SK-N-SH (cell line): ENCODE measurements around the gene ADRA2A.

ENCODE experiments used
- CHD2 ChIP-seq: fragments of 150-350 bp; IDR thresholded peaks from 2 replicates; pipeline ENCODE4 v1.6.1; 2018; ENCODE audit warnings: low read length; ENCODE audit not compliant: partially characterized antibody
- EP300 ChIP-seq, 2 experiments: IDR thresholded peaks; 2 replicates each; pipeline versions ENCODE4 v1.4.0 to v1.6.1; 2012; ENCODE audit warnings: borderline replicate concordance in 1 of 2, low read depth in 1 of 2, low read length in 1 of 2
- FOSL2 ChIP-seq: IDR thresholded peaks from 2 replicates; pipeline ENCODE4 v1.4.0; 2012; ENCODE audit warnings: low read depth, mild to moderate bottlenecking, moderate library complexity, borderline replicate concordance
- FOXM1 ChIP-seq: IDR thresholded peaks from 2 replicates; pipeline ENCODE4 v1.4.0; 2012; ENCODE audit warnings: low read depth, mild to moderate bottlenecking
- GABPA ChIP-seq: IDR thresholded peaks from 2 replicates; pipeline ENCODE4 v1.4.0; 2012; ENCODE audit warnings: low read depth, mild to moderate bottlenecking
- POLR2AphosphoS5 ChIP-seq: IDR thresholded peaks from 2 replicates; pipeline ENCODE4 v1.6.1; 2012; ENCODE audit warnings: low read depth, low read length
- RCOR1 ChIP-seq: fragments of 150-350 bp; IDR thresholded peaks from 2 replicates; pipeline ENCODE4 v1.6.1; 2017; ENCODE audit warnings: antibody characterized with exemption, low read length
- SIN3A ChIP-seq: IDR thresholded peaks from 2 replicates; pipeline ENCODE4 v1.6.1; 2012; ENCODE audit warnings: low read depth, mild to moderate bottlenecking, low read length, moderate library complexity, borderline replicate concordance
- TAF1 ChIP-seq: IDR thresholded peaks from 2 replicates; pipeline ENCODE4 v1.6.1; 2012; ENCODE audit warnings: low read depth, mild to moderate bottlenecking, low read length, moderate library complexity, borderline replicate concordance
- TCF12 ChIP-seq: IDR thresholded peaks from 2 replicates; pipeline ENCODE4 v1.4.0; 2012
- TEAD4 ChIP-seq: IDR thresholded peaks from 2 replicates; pipeline ENCODE4 v1.4.0; 2012; ENCODE audit warnings: mild to moderate bottlenecking, borderline replicate concordance; ENCODE audit not compliant: insufficient read depth
- TF ChIP-seq, protein P1 (sequence below): fragments of 200-600 bp; sonication (generic); IDR thresholded peaks from 2 replicates; pipeline ENCODE4 v1.6.1; 2017; ENCODE audit warnings: antibody characterized with exemption, mild to moderate bottlenecking, moderate library complexity
- TF ChIP-seq, protein P2 (sequence below): IDR thresholded peaks from 2 replicates; pipeline ENCODE4 v1.6.1; 2012; ENCODE audit warnings: mild to moderate bottlenecking, low read depth, low read length, moderate library complexity
- TF ChIP-seq, protein P3 (sequence below): IDR thresholded peaks from 2 replicates; pipeline ENCODE4 v1.4.0; 2012; ENCODE audit warnings: low read depth, borderline replicate concordance

DNA sequence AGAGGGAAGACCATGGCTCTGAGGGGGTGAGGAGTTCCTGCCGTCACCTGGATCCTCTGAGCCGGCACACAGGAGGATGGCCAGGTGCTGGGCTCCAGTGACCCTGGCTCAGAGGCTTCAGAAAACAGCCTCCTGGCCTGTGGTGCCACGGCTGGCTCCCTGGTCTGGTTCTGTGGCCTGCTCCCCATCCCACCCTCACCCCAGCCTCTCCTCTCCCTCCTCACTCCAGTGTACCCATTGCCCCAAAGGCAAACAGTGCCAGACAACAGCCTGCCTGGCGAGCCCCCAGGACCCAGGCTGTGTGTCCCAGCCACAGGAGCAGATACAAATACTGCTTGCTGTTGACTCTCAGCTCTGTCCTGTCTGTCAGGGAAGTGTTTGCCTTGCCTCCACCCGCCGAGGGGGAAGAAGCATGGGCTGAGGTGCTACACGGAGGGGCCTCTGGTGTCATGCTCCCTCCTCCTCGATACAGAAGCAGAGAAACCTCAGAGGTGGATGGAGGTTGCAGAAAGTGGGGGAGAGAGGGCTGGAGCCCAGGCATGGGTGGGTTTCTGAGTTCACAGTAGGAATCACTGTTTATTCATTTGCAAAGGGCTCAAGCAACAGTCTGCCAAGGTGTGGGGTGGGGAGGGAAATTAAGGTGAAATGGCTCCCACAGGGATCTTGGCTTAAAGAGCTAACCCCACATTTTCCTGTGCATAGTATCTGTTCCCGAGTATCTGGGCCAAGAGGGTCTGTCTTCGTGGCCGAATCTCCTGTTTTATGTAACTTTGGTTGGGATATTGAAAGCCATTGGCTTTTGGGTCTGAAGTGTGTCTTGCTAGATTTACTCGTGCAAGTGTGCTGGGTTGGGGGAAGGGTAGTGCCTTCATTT is 5.5 kb downstream of the ADRA2A start:
- no peak for TF ChIP-seq FOXM1
- no peak for TF ChIP-seq TAF1
- no peak for TF ChIP-seq POLR2AphosphoS5
- TF ChIP-seq, protein P1, sequence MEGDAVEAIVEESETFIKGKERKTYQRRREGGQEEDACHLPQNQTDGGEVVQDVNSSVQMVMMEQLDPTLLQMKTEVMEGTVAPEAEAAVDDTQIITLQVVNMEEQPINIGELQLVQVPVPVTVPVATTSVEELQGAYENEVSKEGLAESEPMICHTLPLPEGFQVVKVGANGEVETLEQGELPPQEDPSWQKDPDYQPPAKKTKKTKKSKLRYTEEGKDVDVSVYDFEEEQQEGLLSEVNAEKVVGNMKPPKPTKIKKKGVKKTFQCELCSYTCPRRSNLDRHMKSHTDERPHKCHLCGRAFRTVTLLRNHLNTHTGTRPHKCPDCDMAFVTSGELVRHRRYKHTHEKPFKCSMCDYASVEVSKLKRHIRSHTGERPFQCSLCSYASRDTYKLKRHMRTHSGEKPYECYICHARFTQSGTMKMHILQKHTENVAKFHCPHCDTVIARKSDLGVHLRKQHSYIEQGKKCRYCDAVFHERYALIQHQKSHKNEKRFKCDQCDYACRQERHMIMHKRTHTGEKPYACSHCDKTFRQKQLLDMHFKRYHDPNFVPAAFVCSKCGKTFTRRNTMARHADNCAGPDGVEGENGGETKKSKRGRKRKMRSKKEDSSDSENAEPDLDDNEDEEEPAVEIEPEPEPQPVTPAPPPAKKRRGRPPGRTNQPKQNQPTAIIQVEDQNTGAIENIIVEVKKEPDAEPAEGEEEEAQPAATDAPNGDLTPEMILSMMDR: no peak
- TF ChIP-seq TEAD4: no peak
- TF ChIP-seq FOSL2: no peak
- TF ChIP-seq, protein P2, sequence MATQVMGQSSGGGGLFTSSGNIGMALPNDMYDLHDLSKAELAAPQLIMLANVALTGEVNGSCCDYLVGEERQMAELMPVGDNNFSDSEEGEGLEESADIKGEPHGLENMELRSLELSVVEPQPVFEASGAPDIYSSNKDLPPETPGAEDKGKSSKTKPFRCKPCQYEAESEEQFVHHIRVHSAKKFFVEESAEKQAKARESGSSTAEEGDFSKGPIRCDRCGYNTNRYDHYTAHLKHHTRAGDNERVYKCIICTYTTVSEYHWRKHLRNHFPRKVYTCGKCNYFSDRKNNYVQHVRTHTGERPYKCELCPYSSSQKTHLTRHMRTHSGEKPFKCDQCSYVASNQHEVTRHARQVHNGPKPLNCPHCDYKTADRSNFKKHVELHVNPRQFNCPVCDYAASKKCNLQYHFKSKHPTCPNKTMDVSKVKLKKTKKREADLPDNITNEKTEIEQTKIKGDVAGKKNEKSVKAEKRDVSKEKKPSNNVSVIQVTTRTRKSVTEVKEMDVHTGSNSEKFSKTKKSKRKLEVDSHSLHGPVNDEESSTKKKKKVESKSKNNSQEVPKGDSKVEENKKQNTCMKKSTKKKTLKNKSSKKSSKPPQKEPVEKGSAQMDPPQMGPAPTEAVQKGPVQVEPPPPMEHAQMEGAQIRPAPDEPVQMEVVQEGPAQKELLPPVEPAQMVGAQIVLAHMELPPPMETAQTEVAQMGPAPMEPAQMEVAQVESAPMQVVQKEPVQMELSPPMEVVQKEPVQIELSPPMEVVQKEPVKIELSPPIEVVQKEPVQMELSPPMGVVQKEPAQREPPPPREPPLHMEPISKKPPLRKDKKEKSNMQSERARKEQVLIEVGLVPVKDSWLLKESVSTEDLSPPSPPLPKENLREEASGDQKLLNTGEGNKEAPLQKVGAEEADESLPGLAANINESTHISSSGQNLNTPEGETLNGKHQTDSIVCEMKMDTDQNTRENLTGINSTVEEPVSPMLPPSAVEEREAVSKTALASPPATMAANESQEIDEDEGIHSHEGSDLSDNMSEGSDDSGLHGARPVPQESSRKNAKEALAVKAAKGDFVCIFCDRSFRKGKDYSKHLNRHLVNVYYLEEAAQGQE: no peak
- no peak for TF ChIP-seq SIN3A
- TF ChIP-seq GABPA: no peak
- no peak for TF ChIP-seq RCOR1
- no peak for TF ChIP-seq CHD2
- no peak for TF ChIP-seq TCF12
- TF ChIP-seq EP300 (IDR thresholded peaks at IDR 0.05; ENCODE audit: borderline replicate concordance in 1 of 2, low read depth in 1 of 2, low read length in 1 of 2): no peak
- TF ChIP-seq, protein P3, sequence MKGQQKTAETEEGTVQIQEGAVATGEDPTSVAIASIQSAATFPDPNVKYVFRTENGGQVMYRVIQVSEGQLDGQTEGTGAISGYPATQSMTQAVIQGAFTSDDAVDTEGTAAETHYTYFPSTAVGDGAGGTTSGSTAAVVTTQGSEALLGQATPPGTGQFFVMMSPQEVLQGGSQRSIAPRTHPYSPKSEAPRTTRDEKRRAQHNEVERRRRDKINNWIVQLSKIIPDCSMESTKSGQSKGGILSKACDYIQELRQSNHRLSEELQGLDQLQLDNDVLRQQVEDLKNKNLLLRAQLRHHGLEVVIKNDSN: no peak
